HEK293T (cell line): Measurements from ENCODE around the gene SMIM38.

ENCODE experiments used
- FOXA1 ChIP-seq: fragments of 450-650 bp; IDR thresholded peaks from 2 replicates; pipeline ENCODE4 v1.6.1; 2016; ENCODE audit warnings: mild to moderate bottlenecking
- FOXM1 ChIP-seq: fragments of 450-650 bp; IDR thresholded peaks from 2 replicates; pipeline ENCODE4 v1.6.1; 2017; ENCODE audit warnings: mild to moderate bottlenecking, borderline replicate concordance
- SUZ12 ChIP-seq: fragments of 450-650 bp; IDR thresholded peaks from 2 replicates; pipeline ENCODE4 v1.6.1; 2016; ENCODE audit warnings: mild to moderate bottlenecking
- TF ChIP-seq, protein P1 (sequence below): fragments of 450-650 bp; IDR thresholded peaks from 2 replicates; pipeline ENCODE4 v1.6.1; 2016

DNA sequence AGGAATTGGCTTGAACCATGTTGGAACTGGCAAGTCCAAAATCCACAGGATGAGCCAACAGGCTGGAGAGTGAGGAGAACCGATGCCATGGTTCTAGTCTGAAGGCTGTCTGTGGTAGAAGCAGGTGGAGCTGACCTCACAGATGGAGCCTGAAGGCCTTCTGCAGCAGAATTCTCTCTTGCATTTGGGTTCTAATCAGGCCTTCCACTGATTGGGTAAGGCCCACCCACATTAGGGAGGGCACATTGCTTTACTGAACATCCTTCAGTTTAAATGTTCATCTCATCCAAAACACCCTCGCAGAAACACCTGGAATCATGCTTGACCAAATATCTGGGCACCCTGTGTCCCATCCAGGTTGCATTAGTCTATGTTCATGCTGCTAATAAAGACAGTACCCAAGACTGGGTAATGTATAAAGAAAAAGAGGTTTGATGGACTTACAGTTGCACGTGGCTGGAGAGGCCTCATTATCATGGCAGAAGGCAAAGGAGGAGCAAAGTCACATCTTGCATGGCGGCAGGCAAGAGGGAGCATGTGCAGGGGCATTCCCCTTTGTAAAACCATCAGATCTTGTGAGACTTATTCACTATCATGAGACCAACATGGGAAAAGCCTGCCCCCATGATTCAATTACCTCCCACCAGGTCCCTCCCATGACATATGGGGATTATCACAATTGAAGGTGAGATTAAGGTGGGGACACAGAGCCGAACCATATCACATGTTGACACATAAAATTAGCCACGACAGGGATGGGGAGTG, 15.9 kb downstream of the SMIM38 start:
- TF ChIP-seq FOXM1: no peak
- TF ChIP-seq, protein P1, sequence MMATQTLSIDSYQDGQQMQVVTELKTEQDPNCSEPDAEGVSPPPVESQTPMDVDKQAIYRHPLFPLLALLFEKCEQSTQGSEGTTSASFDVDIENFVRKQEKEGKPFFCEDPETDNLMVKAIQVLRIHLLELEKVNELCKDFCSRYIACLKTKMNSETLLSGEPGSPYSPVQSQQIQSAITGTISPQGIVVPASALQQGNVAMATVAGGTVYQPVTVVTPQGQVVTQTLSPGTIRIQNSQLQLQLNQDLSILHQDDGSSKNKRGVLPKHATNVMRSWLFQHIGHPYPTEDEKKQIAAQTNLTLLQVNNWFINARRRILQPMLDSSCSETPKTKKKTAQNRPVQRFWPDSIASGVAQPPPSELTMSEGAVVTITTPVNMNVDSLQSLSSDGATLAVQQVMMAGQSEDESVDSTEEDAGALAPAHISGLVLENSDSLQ: no peak
- no peak for TF ChIP-seq FOXA1
- no peak for TF ChIP-seq SUZ12
